GM12873 (cell line): ENCODE results near the gene COG5.

Source experiments
- CTCF ChIP-seq: IDR thresholded peaks from 2 replicates; pipeline ENCODE4 v1.5.1; 2012; ENCODE audit warnings: low read depth, mild to moderate bottlenecking, moderate library complexity, low read length, control low read depth; ENCODE audit not compliant: insufficient read depth; ENCODE audit errors: missing control alignments

The COG5 gene

GRCh38 chr7:107169120-107170050, 394.3 kb downstream of the COG5 start:
- no peak for TF ChIP-seq CTCF

- no peak for TF ChIP-seq CTCF
These were observed 395.2 kb downstream of the COG5 start, which contains the start of gene HBP1 for GRCh38 chr7:107168233-107169119. Gene HBP1, plus strand, starts transcription at chr7:107169003. Its CDS starts 10,891 bp downstream, at chr7:107179894.

- peak; percentile 26 for TF ChIP-seq CTCF
These were observed 396.1 kb downstream of the COG5 start for GRCh38 chr7:107167483-107168232.

- TF ChIP-seq CTCF: no peak
These were observed 396.8 kb downstream of the COG5 start for GRCh38 chr7:107166736-107167426.

GRCh38 chr7:107165341-107165740, 398.4 kb downstream of the COG5 start:
- no peak for TF ChIP-seq CTCF

- no peak for TF ChIP-seq CTCF
These were observed 399.6 kb downstream of the COG5 start for GRCh38 chr7:107164092-107164491.
